Effector memory CD4-positive, alpha-beta T cell (primary cell): ENCODE measurements around the gene JAZF1.

Experiments
- DNase-seq, 3 donors: peaks; one replicate each; pipeline ENCODE4 v3.0.0-alpha.2; 2020
- H3K27ac ChIP-seq: 2 replicates; pipeline ENCODE4 v1.7.0; 2013; ENCODE audit warnings: mild to moderate bottlenecking, low read length, moderate library complexity; ENCODE audit not compliant: insufficient read depth, poor library complexity, severe bottlenecking
- H3K27me3 ChIP-seq: replicated peaks from 2 replicates; pipeline ENCODE4 v1.7.0; 2013; ENCODE audit warnings: mild to moderate bottlenecking, low read length; ENCODE audit not compliant: insufficient read depth, control insufficient read depth, poor library complexity, severe bottlenecking
- H3K36me3 ChIP-seq: 2 replicates; pipeline ENCODE4 v1.7.0; 2013; ENCODE audit warnings: mild to moderate bottlenecking, low read length, moderate library complexity; ENCODE audit not compliant: control insufficient read depth, insufficient read depth
- H3K4me1 ChIP-seq: 2 replicates; pipeline ENCODE4 v1.7.0; 2013; ENCODE audit warnings: low read length, mild to moderate bottlenecking; ENCODE audit not compliant: control insufficient read depth, insufficient read depth, poor library complexity, severe bottlenecking
- H3K4me3 ChIP-seq: 2 replicates; pipeline ENCODE4 v1.7.0; 2013; ENCODE audit warnings: low read length, low read depth, mild to moderate bottlenecking; ENCODE audit not compliant: insufficient read depth, poor library complexity, severe bottlenecking
- H3K9me3 ChIP-seq: 2 replicates; pipeline ENCODE4 v1.7.0; 2013; ENCODE audit warnings: mild to moderate bottlenecking, low read length, moderate library complexity; ENCODE audit not compliant: control insufficient read depth

The JAZF1 gene

DNA sequence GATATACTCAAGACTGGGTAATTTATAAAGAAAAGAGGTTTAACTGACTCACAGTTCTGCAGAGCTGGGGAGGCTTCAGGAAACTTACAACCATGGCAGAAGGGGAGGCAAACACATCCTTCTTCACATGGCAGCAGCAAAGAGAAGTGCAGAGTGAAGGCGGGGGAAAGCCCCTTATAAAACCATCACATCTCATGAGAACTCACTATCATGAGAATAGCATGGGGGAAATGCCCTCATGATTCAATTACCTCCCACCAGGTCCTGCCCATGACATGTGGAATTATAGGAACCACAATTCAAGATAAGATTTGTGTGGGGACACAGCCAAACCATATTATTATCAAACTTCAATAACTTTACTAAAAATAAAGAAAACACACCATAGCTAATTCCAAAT lies 30.4 kb upstream of the JAZF1 start:
- H3K4me3 ChIP-seq = no peak overlapping the region
- peaks cover 3% of the 10 kb centered on the region for H3K9me3 ChIP-seq
- no peaks in the 10 kb centered on the region for H3K4me1 ChIP-seq
- no peak overlapping the region for H3K27ac ChIP-seq
- H3K27me3 ChIP-seq = no peaks in the 10 kb centered on the region
- H3K36me3 ChIP-seq = no peaks in the 10 kb centered on the region
- no peak for DNase-seq

DNA sequence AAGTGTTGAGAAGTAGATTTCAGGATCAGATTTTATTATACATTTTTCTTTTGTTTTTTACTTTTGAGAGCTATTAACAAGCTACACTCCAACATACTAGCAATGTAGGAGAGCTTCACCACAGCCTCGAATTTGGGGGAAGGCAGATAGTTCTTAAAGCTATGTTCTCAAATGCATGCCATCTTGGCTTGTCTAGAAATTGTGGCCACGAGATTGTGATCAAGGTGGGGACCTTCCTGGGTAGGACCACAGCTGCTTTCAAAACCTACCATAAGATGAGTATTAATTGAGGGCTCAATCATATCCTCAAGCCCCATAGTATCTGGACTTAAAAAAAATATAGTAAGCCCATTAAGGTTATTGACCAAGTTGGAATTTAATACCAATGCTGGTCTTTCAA lies 27.9 kb upstream of the JAZF1 start:
- Histone ChIP-seq H3K27me3 (no peaks in the 10 kb centered on the region), H3K4me1 (no peaks in the 10 kb centered on the region), H3K4me3 (no peak overlapping the region), H3K9me3 (peaks cover 3% of the 10 kb centered on the region), H3K36me3 (no peaks in the 10 kb centered on the region), H3K27ac (no peak overlapping the region)
- DNase-seq = no peak

DNA sequence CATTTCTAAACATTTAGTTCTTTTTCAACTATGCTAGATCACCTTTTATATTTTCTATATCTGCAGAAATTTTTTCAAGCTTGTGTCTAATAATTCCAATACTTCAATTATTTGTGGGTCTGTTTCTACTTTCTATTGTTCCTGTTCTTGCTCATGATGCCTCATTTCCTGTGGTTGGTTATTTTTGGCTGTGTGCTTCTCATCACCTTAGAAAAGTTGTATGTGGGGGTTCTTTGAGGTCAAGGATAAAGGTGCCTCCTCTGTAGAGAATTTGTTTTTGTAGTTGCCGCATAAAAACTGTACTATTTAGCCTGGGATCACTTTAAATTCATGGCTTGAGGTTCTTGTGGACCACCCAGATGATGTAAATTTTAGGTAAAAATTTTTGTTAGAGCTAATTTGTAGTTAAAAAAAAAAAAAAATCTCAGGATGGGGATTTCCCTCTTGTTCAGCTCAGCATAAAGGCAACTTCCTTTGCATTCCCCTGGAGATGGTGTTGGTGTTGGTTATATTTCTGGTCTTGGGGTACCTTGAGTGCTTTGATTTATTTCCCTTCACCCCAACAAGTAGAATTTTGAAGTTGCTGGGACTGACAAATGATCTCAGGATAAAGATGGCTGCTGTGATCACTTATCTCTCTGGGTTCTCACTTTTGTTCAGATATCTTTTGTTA lies 27.0 kb upstream of the JAZF1 start:
- H3K36me3 ChIP-seq = no peaks in the 10 kb centered on the region
- H3K27ac ChIP-seq = no peak overlapping the region
- no peak for DNase-seq
- no peaks in the 10 kb centered on the region for H3K27me3 ChIP-seq
- no peak overlapping the region for H3K4me3 ChIP-seq
- no peaks in the 10 kb centered on the region for H3K4me1 ChIP-seq
- H3K9me3 ChIP-seq = peaks cover 3% of the 10 kb centered on the region

DNA sequence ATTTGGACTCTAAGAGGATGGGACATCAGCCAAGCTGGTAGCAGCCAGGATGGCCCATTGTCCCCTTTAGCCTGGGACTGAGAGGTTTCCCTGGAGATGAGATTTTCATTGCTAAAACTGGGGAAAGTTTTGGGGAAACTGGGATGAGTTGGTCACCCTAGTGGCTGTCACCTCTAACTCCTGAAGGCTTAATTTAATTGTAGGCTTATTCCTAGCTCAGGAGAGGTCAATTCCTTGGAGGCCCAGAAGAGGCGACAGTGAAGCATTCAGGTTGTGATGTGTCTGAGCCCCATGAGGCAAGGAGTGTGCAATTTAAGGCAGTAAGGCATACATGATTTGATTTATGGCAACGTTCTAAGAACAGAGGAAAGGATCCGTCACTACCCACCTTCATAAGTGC lies 24.9 kb upstream of the JAZF1 start:
- Histone ChIP-seq H3K4me1 (no peaks in the 10 kb centered on the region), H3K36me3 (no peaks in the 10 kb centered on the region), H3K4me3 (no peak overlapping the region), H3K9me3 (peaks cover 3% of the 10 kb centered on the region), H3K27ac (no peak overlapping the region), H3K27me3 (no peaks in the 10 kb centered on the region)
- no peak for DNase-seq

DNA sequence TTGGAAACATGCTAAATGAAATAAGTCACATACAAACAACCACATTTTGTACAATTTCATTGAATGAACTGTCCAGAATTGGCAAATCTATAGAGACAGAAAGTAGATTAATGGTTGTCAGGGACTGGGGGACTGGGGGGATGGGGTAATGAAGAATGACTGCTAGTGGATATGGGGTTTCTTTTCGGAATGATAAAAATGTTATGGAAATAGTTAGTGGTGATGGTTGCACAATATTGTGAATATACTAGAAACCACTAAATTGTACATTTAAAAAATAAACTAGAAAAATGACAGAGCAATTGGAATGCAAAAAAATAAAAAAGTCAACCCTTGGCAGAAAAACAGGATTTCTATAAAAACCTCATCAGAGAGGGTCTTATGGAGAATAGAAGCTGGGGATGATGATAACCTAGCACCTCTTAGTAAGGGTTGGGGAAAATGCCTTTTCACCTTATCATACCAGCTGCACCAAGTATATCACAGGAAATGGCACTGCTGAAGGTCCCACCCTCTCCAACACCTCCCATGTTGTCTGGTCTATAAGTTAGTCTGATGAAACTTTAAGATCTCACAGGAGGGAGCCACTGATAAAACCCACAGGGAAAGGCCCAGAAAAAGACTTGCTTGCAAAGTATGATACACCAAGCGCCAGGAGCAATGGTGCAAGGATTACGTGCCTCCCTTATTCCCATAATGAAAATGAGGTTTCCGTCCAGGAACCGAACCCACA lies 23.1 kb upstream of the JAZF1 start:
- H3K4me1 ChIP-seq = no peaks in the 10 kb centered on the region
- no peak overlapping the region for H3K27ac ChIP-seq
- no peaks in the 10 kb centered on the region for H3K27me3 ChIP-seq
- DNase-seq = no peak
- no peaks in the 10 kb centered on the region for H3K36me3 ChIP-seq
- no peak overlapping the region for H3K4me3 ChIP-seq
- H3K9me3 ChIP-seq = peaks cover 3% of the 10 kb centered on the region

DNA sequence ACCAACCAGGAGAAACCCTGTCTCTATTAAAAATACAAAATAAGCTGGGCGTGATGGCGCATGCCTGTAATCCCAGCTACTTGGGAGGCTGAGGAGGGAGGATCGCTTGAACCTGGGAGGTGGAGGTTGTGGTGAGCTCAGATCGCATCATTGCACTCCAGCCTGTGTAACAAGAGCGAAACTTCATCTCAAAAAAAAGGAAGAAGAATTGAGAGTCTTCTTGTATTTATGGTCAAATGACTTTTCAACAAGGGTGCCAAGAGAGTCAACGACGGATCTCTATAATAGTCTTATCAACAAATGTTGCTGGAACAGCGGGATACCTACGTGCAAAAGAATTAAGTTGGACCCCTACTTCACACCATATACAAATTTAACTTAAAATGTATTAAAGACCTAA lies 21.6 kb upstream of the JAZF1 start:
- Histone ChIP-seq H3K27ac (no peak overlapping the region), H3K9me3 (peaks cover 3% of the 10 kb centered on the region), H3K27me3 (no peaks in the 10 kb centered on the region), H3K4me1 (no peaks in the 10 kb centered on the region), H3K4me3 (no peak overlapping the region), H3K36me3 (no peaks in the 10 kb centered on the region)
- no peak for DNase-seq

DNA sequence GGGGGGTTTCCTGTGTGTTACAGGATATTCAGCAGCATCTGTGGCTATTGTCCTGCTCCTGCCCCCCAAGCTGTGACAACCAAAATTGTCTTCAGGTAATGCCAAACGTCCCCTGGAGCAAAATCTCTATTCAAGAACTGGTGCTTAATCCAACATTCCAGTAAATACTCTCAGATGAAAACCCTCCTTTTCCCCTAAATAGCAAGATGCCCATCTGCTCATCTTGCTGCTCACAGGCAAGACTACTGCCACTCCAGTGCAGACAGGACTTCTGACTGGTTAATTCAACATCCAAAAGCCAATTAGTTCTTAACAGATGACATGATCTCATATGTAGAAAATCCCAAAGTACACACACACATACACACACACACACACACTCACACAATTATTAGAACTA lies 20.5 kb upstream of the JAZF1 start:
- no peaks in the 10 kb centered on the region for H3K36me3 ChIP-seq
- H3K4me3 ChIP-seq = no peak overlapping the region
- H3K4me1 ChIP-seq = no peaks in the 10 kb centered on the region
- H3K27me3 ChIP-seq = no peaks in the 10 kb centered on the region
- no peak for DNase-seq
- no peak overlapping the region for H3K27ac ChIP-seq
- H3K9me3 ChIP-seq = no peaks in the 10 kb centered on the region

DNA sequence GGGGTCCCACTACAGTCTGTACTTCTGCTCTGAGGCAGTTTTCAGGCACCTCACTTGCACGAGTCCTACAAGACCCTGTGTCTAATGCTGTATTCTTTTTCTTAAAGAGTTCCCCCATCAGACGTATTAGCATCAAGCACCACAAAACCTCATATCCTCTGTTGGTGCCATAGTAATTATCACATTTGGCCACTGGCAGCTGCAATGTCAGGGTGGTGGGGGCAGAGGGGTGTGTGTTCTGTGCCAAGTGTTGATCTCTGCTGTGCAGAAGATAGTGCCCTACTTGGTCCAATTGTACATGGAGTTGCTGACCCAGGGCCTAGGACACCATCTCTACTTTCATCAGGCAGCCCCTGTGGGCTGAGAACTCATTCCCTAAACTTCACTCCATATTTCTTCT lies 20.0 kb upstream of the JAZF1 start:
- H3K36me3 ChIP-seq = no peaks in the 10 kb centered on the region

DNA sequence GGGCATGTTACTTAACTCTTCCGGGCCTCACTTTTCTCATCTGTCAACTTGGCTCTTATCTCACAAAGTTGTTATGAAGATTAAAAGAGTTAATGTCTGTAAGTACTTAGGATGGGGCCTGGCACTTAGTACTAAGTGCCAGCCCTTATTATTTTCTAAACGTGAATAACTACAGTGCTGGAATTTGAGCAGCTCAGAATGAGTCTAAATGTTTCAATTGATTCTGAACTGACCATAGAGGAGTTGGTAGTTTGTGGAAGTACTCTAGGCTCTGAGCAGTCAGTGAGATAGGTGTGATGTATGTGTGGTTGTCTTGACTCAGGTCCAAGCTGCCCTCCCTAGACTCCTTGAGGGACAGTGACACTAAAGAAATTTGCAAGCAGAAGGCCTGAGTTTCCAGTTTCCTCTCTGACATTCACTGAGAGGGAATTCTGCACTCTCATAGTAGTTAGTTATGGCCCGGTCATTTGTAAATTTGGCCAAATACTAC lies 18.5 kb upstream of the JAZF1 start:
- H3K27me3 ChIP-seq = no peaks in the 10 kb centered on the region
- H3K4me1 ChIP-seq = no peaks in the 10 kb centered on the region
- no peaks in the 10 kb centered on the region for H3K9me3 ChIP-seq
- no peak overlapping the region for H3K4me3 ChIP-seq
- H3K27ac ChIP-seq = no peak overlapping the region
- DNase-seq = no peak
- H3K36me3 ChIP-seq = no peaks in the 10 kb centered on the region

More for the DNA sequence above, 20.0 kb upstream of the JAZF1 start:
- DNase-seq = no peak
- H3K4me1 ChIP-seq = no peaks in the 10 kb centered on the region
- no peaks in the 10 kb centered on the region for H3K27me3 ChIP-seq
- no peaks in the 10 kb centered on the region for H3K9me3 ChIP-seq
- no peak overlapping the region for H3K4me3 ChIP-seq
- no peak overlapping the region for H3K27ac ChIP-seq

DNA sequence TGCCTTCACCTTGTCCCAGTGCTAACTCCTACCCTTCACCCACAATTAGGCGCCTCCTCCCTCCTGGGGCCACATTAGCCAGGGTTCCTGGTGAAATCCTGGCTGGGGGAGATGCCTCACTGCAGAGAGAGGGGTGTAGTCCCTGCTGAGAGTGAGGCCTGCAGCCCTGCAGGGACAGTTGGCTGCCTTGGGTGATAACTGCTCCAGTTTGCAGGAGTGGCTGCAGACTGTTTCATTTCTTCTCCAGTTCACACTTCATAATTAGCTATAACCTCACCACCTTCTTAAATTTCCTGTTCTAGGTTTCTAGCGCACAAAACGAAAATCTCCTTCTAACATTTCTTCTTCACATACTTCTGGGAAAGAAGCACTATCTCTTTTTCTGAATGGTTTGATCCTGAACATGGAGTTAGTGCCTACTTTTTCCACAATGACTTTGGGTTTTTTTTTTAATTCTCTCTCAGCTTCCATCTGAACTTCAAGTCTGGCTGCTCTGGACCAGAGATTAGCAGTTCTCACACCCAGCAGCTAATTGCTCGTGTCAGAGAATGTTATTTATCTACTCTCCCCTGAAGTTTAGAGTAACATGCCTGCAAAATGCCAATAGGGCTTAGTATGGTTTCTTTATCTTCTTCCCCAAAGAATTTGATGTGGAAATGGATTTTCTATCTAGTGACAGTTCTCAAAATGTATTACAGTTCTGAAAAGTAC lies 15.5 kb upstream of the JAZF1 start:
- Histone ChIP-seq H3K27me3 (no peaks in the 10 kb centered on the region), H3K4me3 (no peak overlapping the region), H3K4me1 (no peaks in the 10 kb centered on the region), H3K9me3 (no peaks in the 10 kb centered on the region), H3K36me3 (no peaks in the 10 kb centered on the region), H3K27ac (no peak overlapping the region)
- DNase-seq = no peak
